Esophagus muscularis mucosa (tissue), 3 donors: ENCODE data around the gene PNO1.

Experiments
- CTCF ChIP-seq, 3 experiments: fragments of 200-600 bp in 2 of 3; fragments of 450-650 bp in 1 of 3; sonication (generic) in 2 of 3; IDR thresholded peaks; one replicate each; pipeline ENCODE4 v1.5.1; 2017 to 2019; ENCODE audit warnings: antibody characterized with exemption in 3 of 3, mild to moderate bottlenecking in 2 of 3, moderate library complexity in 1 of 3
- POLR2AphosphoS5 ChIP-seq, 2 donors: sonication (generic); formaldehyde crosslinking; IDR thresholded peaks; one replicate each; pipeline ENCODE4 v1.6.1; 2017; ENCODE audit warnings: antibody characterized with exemption in 2 of 2

DNA sequence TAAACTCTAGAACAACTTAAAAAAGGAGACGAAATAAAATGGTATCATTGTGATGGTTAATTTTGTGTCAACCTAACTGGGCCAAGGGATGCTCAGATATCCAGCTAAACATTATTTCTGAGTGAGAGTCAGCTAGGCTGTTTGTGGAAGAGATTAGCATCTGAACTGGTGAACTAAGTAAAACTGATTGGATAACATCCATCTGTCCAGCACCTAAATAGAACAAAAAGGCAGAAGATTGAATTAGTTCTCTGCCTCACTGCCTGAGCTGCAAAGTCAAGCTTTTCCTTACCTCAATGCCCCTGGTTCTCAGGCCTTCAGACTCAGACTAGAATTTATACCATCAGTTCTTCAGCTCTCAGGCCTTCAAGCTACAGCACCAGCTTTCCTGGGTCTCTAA is 64.6 kb downstream of the PNO1 start:
- TF ChIP-seq POLR2AphosphoS5 (IDR thresholded peaks at IDR 0.05) (no peak), CTCF (IDR thresholded peaks at IDR 0.05) (no peak)
